ENCODE data around the gene DDX51.

Gene DDX51

DNA sequence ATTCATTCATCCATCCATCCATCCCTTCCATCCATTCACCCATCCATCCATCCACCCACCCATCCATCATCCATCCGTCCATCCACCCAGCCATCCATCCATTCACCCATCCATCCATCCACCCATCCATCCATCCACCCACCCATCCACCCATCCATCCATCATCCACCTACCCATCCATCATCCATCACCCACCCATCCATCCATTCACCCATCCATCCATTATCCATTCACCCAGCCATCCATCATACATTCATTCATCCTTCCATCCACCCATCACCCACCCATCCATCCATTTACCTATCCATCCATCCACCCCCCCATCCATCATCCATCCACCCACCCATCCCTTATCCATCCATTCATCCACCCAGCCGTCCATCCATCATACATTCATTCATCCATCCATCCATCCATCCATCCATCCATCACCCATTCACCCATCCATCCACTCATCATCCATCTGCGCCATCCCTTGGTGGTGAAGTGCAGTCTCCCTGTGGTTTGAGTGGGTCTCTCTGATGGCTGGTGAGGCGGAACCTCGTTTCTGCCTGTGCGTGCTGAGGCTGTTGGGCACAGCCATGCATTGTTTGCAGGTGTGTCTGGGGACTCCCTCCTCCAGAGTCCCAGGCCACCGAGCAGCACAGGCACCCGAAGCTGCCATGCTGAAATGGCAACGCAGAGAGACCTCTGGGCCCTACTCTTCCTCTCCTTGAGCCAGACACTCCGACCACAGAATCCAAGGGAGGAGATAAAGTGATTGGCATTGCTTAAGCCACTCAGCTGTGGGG is 22.9 kb upstream of the DDX51 start:
- DNase-seq = no peak

DNA sequence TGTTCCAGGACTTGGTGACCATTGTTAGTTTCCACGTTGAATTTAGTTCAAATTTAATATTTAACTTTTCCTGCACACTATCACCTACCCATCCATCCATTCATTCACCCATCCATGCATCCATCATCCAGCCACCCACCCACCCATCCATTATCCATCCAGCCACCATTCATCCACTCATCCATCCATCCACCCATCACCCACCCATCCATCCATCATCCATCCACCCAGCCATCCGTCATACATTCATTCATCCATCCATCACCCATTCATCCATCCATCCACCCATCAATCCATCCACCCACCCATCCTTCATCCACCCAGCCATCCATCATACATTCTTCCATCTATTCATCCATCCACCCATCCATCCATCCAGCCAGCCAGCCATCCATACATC is 22.0 kb upstream of the DDX51 start:
- no peak for DNase-seq

DNA sequence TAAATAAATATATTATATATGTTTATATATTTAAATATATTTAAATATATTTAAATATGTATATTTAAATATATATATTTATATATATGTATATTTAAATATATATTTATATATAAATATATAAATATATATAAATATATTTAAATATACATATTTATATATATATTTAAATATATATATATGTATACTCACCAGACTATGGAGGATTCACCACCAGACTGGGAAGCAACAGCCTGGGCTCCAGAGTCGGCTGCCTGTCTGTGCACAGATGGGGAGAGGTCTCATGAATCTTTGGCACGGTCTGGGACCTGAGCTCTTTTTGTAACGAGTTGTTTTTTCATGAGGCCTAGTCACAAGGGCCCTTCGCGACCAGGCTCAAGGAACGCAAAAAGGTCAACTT is 21.5 kb upstream of the DDX51 start:
- DNase-seq = no peak

DNA sequence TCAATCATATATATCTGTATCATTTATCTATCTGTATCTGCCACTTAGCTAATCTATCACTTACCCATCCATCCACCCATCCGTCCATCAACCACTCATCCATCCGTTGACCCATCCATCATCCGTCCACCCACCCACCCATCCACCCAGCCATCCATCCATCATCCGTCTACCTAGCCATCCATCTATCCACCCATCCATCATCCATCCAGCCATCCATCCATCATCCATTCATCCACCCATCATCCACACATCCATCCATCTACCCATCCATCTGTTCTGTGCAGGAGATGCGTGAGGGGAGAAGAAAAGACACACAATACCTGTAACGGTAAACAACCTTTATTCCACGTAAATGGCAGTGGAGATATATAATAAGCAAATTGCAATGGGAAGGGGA is 20.3 kb upstream of the DDX51 start:
- DNase-seq = no peak

DNA sequence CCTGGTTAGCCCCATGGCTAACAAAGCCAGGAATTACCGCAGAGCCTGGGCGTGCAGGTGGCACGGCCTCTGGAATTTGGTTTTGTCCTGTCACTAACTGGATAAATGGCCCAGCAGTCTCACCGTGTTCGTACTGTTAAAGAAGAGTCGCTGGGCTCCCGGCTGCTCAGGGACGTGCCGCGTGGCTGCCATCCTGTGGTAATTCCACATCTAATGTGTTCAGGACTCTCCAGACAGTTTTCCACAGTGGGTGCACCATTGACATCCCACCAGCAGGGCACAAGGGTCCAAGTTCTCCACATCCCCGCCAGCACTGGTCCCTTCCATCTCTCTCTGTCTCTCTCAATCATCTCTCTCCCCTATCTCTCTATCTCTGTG is 19.8 kb upstream of the DDX51 start:
- no peak for DNase-seq

DNA sequence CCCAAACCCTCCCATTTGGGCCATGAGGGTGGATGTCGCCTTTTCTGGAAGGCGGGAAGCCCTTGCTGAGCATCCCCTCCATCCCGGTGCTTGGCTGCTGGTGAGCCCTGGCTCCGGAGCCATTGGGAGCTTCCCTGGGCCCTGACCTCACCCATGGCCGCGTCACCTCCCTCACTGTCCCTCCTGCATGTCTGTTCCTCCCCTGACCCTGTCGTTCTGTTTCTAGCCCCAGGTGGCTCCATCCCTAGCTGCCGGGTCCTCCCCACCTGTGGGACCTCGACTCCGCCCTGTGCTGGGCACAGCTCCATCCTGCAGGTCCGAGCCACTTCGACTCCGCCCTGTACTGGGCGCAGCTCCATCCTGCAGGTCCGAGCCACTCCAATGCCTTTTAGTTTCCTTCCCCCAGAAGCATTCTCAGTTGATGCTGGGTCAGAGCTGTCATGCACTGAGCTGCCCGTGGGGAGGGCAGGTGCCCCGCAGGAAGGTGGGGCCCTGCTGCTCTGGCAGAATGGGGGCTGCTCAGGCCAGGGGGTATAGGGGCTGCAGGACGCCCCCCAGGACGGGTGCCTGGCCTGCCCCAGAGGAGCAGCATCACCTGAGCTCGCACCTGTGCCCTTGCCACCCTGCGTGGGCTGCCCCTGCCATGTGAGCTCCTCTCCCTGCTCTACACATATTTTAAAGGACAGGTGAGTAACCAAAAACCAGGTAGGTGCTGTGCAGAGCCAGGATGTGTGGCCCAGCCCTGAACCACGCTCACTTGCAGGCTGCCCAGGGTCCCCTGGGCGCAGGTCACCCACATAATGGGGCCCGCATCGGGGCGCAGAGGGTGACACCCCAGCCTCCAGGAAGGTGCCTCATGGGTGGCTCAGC is 19.2 kb upstream of the DDX51 start:
- DNase-seq = no peak

DNA sequence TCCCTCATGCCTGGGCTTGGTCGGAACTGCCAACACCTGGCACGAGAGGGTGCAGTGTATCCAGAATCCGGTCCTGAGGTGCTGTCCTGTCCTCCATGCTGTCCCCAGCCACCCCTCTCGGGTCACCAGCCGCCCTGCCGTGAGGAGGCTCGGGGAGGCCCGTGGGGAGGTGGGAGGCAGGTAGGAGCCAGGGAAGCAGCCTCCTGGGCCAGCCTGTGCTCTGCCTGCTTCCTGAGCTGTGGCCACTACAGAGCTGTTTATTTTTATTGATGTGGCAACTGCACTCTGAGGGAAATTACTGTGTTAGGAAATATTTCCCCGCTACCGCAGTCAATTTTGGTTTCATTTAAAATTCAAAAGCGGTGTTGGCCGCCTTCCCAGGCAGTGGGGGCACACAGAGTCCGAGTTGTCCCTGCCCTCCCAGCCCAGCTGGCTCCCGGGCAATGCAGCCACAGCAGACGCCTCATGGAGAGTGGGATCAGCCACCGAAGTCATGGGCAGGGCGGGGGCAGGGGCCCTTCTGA is 18.5 kb upstream of the DDX51 start:
- peak in 1 of 2 experiments; percentile 28 for DNase-seq

DNA sequence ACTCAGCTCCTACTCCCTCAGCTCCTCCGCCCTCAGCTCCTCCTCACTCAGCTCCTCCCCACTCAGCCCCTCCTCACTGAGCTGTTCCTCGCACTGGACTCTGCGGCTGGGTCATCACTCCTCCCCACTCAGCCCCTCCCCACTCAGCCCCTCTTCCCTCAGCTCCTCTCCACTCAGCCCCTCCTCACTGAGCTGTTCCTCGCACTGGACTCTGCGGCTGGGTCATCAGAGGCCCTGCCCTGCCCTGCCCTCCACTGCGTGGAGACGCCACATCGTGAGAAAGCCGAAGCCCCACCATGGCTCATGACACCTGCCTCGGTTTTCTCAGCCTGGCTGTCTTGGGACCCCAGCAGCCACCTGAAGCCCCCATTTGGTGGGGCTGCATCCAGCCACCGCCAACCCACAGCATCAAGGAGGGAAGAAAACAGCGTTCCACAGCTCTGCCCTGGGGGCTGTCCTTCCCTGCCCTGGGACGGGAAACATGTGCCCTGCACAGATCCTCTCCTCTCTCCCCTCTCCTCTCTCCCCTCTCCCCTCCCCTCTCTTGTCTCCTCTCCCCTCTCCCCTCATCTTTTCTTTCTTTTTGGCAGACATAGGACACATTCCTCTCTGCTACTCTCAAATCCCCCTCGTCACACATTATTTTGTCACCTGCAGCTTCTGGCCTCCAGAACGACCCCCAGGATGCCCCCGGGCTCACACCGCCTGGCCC is 17.8 kb upstream of the DDX51 start:
- DNase-seq = no peak

DNA sequence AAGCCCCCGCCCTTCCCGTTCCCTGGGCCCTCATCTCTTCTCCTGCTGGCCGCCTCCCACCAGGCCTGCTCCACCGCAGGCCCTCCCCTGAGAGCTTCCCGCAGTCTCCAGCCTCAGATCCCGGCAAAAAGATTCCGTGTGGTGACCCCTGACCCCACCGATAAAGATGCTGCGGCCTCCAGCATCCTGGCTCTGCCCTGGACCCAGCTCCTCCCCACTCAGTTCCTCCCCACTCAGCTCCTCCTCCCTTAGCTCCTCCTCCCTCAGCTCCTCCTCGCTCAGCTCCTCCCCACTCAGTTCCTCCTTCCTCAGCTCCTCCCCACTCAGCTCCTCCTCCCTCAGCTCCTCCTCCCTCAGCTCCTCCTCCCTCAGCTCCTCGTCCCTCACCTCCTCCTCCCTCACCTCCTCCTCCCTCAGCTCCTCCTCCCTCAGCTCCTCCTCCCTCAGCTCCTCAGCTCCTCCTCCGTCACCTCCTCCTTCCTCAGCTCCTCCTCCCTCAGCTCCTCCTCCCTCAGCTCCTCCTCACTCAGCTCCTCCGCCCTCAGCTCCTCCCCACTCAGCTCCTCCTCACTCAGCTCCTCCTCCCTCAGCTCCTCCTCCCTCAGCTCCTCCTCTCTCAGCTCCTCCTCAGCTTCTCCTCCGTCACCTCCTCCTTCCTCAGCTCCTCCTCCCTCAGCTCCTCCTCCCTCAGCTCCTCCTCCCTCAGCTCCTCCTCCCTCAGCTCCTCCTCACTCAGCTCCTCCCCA is 17.1 kb upstream of the DDX51 start:
- DNase-seq = no peak

DNA sequence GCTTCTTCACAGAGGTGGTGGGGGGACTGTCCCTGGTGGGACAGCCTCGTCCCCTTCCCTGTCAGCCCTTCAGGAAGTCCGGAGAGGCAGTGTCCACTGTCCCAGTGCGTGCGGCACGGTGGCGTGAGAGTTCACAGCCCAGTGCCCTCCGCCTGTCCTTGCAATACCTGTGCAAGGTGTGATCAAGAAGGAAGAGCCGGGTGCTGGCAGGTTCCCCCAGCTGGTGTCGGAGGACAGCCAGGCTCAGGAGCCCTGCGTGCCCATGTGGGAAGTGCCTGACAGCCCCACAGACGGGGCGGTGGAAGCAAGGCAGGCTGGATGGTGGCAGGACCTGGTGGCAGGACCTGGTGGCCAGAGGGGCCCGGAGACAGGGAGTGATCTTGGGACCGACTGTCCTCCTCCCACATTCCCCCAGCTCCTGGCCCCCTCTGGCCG is 16.5 kb upstream of the DDX51 start:
- no peak for DNase-seq

DNA sequence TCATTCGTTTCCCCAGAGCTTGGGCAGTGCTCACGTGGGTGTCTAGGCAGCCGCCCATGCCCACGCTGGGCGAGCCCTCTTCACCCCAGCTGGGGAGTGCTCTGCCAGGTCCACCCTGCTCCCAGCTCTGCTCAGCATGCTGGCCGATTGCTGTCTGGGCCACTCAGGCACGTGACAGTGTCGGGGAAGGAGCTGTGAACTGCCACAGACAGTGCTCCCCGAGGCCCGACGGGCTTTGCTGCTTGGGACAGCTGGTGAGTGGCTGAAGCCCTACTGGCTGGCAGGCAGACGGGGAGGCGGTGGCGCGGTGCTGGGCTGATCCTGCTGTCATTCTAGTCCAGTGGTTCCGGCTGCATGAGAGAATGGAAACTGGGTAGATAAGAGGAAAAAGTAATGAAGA is 15.9 kb upstream of the DDX51 start:
- no peak for DNase-seq

DNA sequence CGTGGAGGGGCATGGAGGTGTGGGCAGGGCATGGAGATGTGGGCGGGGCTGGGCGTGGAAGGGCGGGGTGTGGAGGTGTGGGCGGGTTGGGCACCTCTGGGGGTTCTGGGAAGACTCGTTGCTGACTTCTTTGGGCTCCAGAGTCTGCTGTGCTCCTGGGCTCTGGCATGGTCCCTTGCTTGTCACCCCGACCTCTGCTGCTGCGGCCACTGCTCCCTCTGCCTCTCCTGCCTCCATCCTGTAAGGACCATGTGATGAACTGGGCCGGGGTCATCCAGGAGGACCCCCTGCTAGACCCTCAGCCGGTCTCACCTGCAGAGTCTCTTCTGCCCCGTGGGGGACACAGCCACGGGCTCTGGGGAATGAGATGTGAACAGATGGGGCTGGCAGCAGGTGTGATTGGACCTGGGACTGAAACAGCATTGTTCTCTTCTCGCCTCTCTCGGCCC is 15.5 kb upstream of the DDX51 start:
- no peak for DNase-seq

DNA sequence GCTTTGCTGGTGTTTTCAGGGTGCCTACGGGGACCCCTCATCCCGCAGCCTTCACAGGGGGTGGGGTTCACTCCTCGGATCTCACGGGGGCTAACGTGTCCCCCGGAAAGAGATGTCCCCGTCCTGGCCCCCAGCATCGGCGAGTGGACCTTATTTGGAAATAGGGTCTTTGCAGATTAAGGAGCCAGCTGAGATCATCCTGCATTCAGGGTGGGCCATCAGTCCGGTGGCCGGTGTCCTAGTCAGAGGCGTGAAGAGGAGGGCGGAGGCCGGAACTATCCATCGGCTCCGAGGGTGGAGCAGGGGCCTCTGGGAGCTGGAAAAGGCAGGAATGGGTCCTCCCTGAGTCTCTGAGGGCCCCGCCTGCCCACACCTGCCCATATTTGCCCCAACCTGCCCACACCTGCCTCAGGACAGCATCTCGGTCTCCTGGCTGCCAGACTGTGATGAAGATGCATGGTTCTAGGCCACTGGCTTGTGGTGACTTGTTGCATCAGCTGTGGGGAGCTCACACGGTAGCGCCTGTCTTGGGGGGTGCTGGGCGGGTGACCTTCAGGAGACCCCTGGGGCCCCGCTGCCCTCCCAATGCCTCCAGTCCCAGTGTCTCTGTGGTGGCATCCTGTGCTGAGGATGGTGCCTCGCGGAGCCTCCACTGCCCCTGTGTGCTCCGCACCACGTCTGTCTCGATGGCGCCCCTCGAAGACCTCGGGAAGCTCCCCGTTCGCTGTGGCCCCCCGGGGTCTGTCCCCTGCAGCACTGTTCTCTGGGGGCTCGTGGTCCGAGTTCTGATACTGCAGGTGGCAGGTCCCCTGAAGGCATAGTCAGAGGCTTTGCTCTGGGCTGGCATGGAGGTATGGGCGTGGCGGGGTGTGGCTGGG is 14.8 kb upstream of the DDX51 start:
- DNase-seq = no peak

DNA sequence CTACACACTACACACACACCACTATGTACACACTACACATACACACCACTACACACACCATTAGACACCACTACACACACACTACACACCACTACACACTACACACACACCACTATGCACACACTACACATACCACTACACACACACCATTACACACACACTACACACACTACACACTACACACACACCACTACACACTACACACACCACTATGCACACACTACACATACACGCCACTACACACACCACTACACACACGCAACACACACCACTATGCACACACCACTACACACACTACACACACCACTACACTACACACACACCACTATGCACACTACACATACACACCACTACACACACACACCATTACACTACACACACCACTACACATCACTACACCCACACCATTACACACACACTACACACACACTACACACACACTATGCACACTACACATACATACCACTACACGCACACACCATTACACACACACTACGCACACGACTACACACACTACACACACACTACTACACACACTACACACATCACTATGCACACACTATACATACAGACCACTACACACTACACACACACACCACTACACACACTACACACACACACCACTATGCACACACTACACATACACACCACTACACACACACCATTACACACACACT is 13.8 kb upstream of the DDX51 start:
- no peak for DNase-seq

DNA sequence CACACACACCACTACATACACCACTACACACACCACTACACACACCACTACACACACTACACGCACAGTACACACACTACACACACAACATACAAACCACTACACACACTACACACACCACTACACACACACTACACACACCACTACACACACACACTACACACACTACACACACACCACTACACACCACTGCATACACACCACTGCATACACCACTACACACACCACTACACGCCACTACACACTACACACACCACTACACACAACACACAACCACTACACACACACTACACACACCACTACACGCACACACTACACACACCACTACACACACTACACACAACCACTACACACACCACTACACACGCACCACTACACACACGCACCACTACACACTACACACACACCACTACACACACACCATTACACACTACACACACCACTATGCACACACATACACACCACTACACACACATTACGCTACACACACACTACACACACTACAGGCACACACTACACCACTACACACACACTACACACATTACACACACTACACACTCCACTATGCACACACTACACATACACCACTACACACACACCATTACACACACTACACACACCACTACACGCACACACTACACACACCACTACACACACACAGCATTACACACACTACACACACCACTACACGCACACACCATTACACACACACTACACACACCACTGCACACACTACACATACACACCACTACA is 12.6 kb upstream of the DDX51 start:
- no peak for DNase-seq

DNA sequence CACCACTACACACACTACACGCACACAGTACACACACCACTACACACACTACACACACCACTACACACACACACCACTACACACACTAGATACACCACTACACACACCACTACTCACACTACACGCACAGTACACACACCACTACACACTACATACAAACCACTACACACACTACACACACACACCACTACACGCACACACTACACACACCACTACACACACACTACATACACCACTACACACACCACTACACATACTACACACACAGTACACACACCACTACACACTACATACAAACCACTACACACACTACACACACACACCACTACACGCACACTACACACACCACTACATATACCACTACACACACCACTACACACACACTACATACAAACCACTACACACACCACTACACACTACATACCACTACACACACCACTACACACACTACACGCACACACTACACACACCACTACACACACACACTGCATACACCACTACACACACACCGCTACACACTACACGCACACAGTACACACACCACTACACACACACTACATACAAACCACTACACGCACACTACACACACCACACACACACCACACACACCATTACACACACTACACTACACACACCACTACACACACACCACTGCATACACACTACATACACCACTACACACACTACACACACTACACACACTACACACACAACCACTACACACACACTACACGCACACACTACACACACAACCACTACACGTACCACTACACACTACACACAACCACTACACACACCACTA is 11.9 kb upstream of the DDX51 start:
- no peak for DNase-seq

DNA sequence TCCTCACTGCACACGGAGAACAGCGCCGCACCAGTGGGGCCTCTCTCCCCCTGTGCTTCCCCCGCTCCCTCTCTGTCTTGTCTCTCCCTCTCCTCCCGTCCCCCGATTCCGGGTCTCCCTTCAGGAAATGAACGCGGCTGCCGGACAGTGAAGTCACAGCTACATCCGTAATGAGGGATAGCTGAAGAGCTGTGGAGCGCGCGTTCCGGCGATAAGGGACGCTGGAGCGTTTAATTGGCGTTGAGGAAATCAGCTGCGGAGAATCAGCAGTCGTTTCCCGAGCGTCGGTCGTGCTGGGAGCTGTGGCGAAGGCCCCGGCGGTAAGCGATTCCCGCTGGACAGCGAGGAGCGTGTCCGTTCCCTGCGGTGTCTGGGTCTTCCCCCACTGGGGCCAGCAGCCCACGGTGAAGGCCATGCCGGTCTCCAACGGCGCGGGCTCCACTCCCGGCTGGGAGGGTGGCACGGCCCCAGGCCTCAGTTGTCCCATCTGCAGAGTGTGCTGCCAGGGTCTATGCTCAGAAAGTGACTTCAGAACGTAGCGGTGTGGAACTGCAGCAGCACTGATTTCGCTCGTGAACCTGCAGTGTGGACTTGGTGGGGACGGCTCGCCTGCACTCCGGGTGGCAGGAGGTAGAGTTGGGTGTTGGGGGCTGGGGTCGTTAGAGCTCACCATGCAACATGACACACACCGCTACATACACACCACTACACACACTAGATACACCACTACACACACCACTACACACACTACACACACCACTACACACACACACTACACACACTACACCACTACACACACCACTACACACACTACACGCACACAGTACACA is 11.0 kb upstream of the DDX51 start:
- DNase-seq = no peak

DNA sequence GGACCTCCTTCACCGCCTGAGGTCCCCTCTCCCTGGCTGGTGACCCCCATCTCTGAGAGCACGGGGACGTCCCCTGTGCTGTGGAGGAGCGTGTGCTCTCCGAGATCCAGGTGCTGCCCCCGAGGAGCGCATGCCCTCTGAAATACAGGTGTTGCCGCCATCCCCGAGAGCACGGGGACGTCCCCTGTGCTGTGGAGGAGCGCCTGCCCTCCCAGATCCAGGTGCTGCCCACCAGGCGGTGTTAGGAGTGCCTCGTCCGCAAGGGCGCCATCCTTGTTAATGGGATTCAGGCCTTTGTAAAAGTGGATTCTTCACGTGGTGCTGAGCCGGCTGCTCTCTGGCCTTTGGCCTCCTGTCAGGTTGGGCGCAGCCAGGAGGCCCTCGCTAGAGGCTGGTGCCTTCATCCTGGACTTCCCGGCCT is 10.2 kb upstream of the DDX51 start:
- peak in 1 of 2 experiments; percentile 27 for DNase-seq
